ENCODE measurements around the gene CHID1. TPM values are rescaled to one million over a fixed set of nuclear protein-coding genes. Genes with fewer than 3 reads are reported as not detected.
A peak's percentile ranks its signal among the peaks of the same experiment; 100 is the strongest.

CHID1 gene
- total and polyA plus RNA-seq, 9 of the 15 experiments (the other 6 are each of a cell fraction or from before 2014, with no cell fraction given) = 15.1 to 108 (median 39.8) TPM

GRCh38 chr11:839875-840617 is 70.6 kb downstream of the CHID1 start (continued):
- TF ChIP-seq POLR2G (IDR thresholded peaks at IDR 0.05; ENCODE audit: low read depth, low read length) (peak; percentile 77), CTCFL (IDR thresholded peaks at IDR 0.05; ENCODE audit: borderline replicate concordance, insufficient read depth, low read depth, low read length, poor library complexity, severe bottlenecking) (peak; percentile 69), RAD21 (CRISPR knock-in tag; conservative IDR thresholded peaks at IDR 0.05 in 1 of 2, IDR thresholded peaks at IDR 0.05 in 1 of 2) (peak in 1 of 2 experiments; percentile 20; a peak in 2 of 4 replicates), POLR2AphosphoS5 (IDR thresholded peaks at IDR 0.05; ENCODE audit: control insufficient read depth, insufficient read depth, low read depth, low read length) (peak; percentile 33; the same call in 1 of the 2 replicates), BCLAF1 (IDR thresholded peaks at IDR 0.05; ENCODE audit: borderline replicate concordance in 1 of 2, control insufficient read depth in 1 of 2, low read depth in 2 of 2, low read length in 1 of 2) (no peak), HNRNPL (IDR thresholded peaks at IDR 0.05; ENCODE audit: low read depth, low read length) (no peak), DMBX1 (CRISPR knock-in tag; IDR thresholded peaks at IDR 0.05; ENCODE audit: borderline replicate concordance) (no peak), YY1 (IDR thresholded peaks at IDR 0.05; ENCODE audit: borderline replicate concordance in 1 of 3, control insufficient read depth in 1 of 3, extremely low read depth in 1 of 3, insufficient read depth in 3 of 3, insufficient read length in 1 of 3, insufficient replicate concordance in 2 of 3, low read depth in 1 of 3, low read length in 2 of 3) (no peak)
- TF ChIP-seq, protein P1, sequence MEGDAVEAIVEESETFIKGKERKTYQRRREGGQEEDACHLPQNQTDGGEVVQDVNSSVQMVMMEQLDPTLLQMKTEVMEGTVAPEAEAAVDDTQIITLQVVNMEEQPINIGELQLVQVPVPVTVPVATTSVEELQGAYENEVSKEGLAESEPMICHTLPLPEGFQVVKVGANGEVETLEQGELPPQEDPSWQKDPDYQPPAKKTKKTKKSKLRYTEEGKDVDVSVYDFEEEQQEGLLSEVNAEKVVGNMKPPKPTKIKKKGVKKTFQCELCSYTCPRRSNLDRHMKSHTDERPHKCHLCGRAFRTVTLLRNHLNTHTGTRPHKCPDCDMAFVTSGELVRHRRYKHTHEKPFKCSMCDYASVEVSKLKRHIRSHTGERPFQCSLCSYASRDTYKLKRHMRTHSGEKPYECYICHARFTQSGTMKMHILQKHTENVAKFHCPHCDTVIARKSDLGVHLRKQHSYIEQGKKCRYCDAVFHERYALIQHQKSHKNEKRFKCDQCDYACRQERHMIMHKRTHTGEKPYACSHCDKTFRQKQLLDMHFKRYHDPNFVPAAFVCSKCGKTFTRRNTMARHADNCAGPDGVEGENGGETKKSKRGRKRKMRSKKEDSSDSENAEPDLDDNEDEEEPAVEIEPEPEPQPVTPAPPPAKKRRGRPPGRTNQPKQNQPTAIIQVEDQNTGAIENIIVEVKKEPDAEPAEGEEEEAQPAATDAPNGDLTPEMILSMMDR (IDR thresholded peaks at IDR 0.05 in 2 of 3, conservative IDR thresholded peaks at IDR 0.05 in 1 of 3; ENCODE audit: insufficient read depth in 2 of 3, low read depth in 1 of 3, low read length in 3 of 3) = peak; percentile 54 to 67 (median 56)
- TF ChIP-seq, protein P2, sequence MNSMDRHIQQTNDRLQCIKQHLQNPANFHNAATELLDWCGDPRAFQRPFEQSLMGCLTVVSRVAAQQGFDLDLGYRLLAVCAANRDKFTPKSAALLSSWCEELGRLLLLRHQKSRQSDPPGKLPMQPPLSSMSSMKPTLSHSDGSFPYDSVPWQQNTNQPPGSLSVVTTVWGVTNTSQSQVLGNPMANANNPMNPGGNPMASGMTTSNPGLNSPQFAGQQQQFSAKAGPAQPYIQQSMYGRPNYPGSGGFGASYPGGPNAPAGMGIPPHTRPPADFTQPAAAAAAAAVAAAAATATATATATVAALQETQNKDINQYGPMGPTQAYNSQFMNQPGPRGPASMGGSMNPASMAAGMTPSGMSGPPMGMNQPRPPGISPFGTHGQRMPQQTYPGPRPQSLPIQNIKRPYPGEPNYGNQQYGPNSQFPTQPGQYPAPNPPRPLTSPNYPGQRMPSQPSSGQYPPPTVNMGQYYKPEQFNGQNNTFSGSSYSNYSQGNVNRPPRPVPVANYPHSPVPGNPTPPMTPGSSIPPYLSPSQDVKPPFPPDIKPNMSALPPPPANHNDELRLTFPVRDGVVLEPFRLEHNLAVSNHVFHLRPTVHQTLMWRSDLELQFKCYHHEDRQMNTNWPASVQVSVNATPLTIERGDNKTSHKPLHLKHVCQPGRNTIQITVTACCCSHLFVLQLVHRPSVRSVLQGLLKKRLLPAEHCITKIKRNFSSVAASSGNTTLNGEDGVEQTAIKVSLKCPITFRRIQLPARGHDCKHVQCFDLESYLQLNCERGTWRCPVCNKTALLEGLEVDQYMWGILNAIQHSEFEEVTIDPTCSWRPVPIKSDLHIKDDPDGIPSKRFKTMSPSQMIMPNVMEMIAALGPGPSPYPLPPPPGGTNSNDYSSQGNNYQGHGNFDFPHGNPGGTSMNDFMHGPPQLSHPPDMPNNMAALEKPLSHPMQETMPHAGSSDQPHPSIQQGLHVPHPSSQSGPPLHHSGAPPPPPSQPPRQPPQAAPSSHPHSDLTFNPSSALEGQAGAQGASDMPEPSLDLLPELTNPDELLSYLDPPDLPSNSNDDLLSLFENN (IDR thresholded peaks at IDR 0.05; ENCODE audit: low read depth in 2 of 2, low read length in 2 of 2) = peak in 1 of 2 experiments; percentile 45; a peak in 1 of 4 replicates
